ENCODE results near the gene COL26A1.

Gene COL26A1

GRCh38 chr7:101529560-101529959 lies 166.9 kb downstream of the COL26A1 start:
- no peak overlapping the region for H3K4me3 ChIP-seq (ENCODE audit: low read depth, low read length)

GRCh38 chr7:101531726-101532357 lies 169.2 kb downstream of the COL26A1 start:
- no peak overlapping the region for H3K4me3 ChIP-seq (ENCODE audit: low read depth, low read length)

GRCh38 chr7:101532400-101533102 lies 169.9 kb downstream of the COL26A1 start:
- no peak overlapping the region for H3K4me3 ChIP-seq (ENCODE audit: low read depth, low read length)

GRCh38 chr7:101533103-101533465 lies 170.4 kb downstream of the COL26A1 start:
- H3K4me3 ChIP-seq (ENCODE audit: low read depth, low read length), result no peak overlapping the region

GRCh38 chr7:101534015-101534803 lies 171.5 kb downstream of the COL26A1 start:
- H3K4me3 ChIP-seq (ENCODE audit: low read depth, low read length), result no peak overlapping the region

GRCh38 chr7:101534873-101535272 lies 172.2 kb downstream of the COL26A1 start:
- no peak overlapping the region for H3K4me3 ChIP-seq (ENCODE audit: low read depth, low read length)

- H3K4me3 ChIP-seq (ENCODE audit: low read depth, low read length), result no peak overlapping the region
Observed at GRCh38 chr7:101535351-101535751, 172.7 kb downstream of the COL26A1 start.

GRCh38 chr7:101536232-101536631 lies 173.6 kb downstream of the COL26A1 start:
- no peak overlapping the region for H3K4me3 ChIP-seq (ENCODE audit: low read depth, low read length)

GRCh38 chr7:101536668-101537067 lies 174.0 kb downstream of the COL26A1 start:
- H3K4me3 ChIP-seq (ENCODE audit: low read depth, low read length), result no peak overlapping the region

- H3K4me3 ChIP-seq (ENCODE audit: low read depth, low read length), result no peak overlapping the region
Observed at GRCh38 chr7:101537205-101537604, 174.5 kb downstream of the COL26A1 start.

GRCh38 chr7:101537935-101538595 lies 175.4 kb downstream of the COL26A1 start:
- no peak overlapping the region for H3K4me3 ChIP-seq (ENCODE audit: low read depth, low read length)

- H3K4me3 ChIP-seq (ENCODE audit: low read depth, low read length), result no peak overlapping the region
Observed at GRCh38 chr7:101538596-101539459, 176.2 kb downstream of the COL26A1 start.

GRCh38 chr7:101539784-101540183 lies 177.1 kb downstream of the COL26A1 start:
- H3K4me3 ChIP-seq (ENCODE audit: low read depth, low read length), result no peak overlapping the region

GRCh38 chr7:101542527-101543241 lies 180.0 kb downstream of the COL26A1 start:
- no peak overlapping the region for H3K4me3 ChIP-seq (ENCODE audit: low read depth, low read length)

- no peak overlapping the region for H3K4me3 ChIP-seq (ENCODE audit: low read depth, low read length)
Observed at GRCh38 chr7:101543242-101543766, 180.6 kb downstream of the COL26A1 start.

GRCh38 chr7:101543846-101544245 lies 181.2 kb downstream of the COL26A1 start:
- no peak overlapping the region for H3K4me3 ChIP-seq (ENCODE audit: low read depth, low read length)

- H3K4me3 ChIP-seq (ENCODE audit: low read depth, low read length), result no peak overlapping the region
Observed at GRCh38 chr7:101545441-101546190, 182.9 kb downstream of the COL26A1 start.

- H3K4me3 ChIP-seq (ENCODE audit: low read depth, low read length), result no peak overlapping the region
Observed at GRCh38 chr7:101546308-101546936, 183.7 kb downstream of the COL26A1 start.
